Measurements from ENCODE around the gene TYMS. TPM values are rescaled to one million over a fixed set of nuclear protein-coding genes. Genes with fewer than 3 reads are reported as not detected.
"Not testable (repeated sequence)": the region's sequence is repeated elsewhere in the genome, so short reads cannot be mapped to it uniquely, and the experiment has no call there.

Gene TYMS
- total and polyA plus RNA-seq, 3 donors from 2014 or later = 22.7 to 136 (median 24.4) TPM

- Histone ChIP-seq H3K4me3 (no peak overlapping the region), H3K4me1 (no peaks in the 10 kb centered on the region), H3K27ac (no peak overlapping the region), H3K27me3 (no peaks in the 10 kb centered on the region), H3K9me3 (no peaks in the 10 kb centered on the region), H3K36me3 (ENCODE audit: low read depth, missing control alignments) (no peaks in the 10 kb centered on the region)
- TF ChIP-seq CTCF (IDR thresholded peaks at IDR 0.05) = no peak
- TF ChIP-seq POLR2A (IDR thresholded peaks at IDR 0.05) = no peak
- intact Hi-C loops (cut with DNase I; ENCODE audit: low total_unique reads) = no loop called here
- DNase-seq = no peak
- WGBS, 2 donors = 95 to 100% methylated on average over 4 of the region's 4 CpGs
Observed at GRCh38 chr18:679516-679915, 22.1 kb downstream of the TYMS start.

DNA sequence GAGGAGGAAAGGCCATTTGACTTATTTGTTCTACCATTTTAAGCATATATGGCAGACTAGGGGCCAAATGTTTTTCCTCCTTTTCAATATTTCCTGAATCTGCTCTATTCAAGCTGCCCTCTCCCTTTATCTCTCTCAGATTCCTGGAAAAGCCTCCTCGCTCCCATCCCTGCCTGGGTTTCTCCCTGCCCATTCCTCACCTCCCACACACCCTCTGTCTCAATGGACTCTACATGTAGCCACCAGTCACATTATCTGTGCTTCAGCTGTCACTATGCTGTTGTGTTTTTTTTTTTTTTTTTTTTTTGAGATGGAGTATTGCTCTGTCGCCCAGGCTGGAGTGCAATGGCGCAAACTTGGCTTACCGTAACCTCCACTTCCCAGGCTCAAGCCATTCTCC is 22.9 kb downstream of the TYMS start:
- intact Hi-C loops (cut with DNase I; ENCODE audit: low total_unique reads) = no loop called here
- Histone ChIP-seq H3K9me3 (no peaks in the 10 kb centered on the region), H3K4me3 (no peak overlapping the region), H3K4me1 (no peaks in the 10 kb centered on the region), H3K36me3 (ENCODE audit: low read depth, missing control alignments) (no peaks in the 10 kb centered on the region), H3K27ac (no peak overlapping the region), H3K27me3 (no peaks in the 10 kb centered on the region)
- no peak for TF ChIP-seq POLR2A (IDR thresholded peaks at IDR 0.05)
- no peak for TF ChIP-seq CTCF (IDR thresholded peaks at IDR 0.05)
- DNase-seq = no peak
- 88 to 92% methylated on average over 4 of the region's 4 CpGs for WGBS, 2 donors

DNA sequence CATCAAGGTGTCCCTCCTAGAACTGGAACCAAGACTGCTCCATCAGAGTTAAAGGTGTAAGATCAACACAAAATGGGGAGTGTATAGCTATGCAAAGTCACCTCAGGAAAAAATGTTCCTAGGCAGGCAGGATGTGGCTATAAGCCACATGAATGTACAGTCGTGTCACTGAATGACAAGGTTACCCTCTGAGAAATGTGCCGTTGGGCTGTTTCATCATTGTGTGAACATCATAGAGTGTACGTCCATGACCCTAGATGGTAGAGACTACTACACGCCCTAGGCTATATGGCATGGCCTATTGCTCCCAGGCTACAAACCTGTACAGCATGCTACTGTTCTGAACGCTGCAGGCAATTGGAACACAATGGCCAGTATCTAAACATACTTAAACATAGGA is 24.5 kb downstream of the TYMS start:
- no peaks in the 10 kb centered on the region for H3K9me3 ChIP-seq
- H3K4me1 ChIP-seq = no peaks in the 10 kb centered on the region
- no peaks in the 10 kb centered on the region for H3K36me3 ChIP-seq (ENCODE audit: low read depth, missing control alignments)
- WGBS, 2 donors = 85 to 89% methylated on average over 5 of the region's 5 CpGs
- no peak overlapping the region for H3K27ac ChIP-seq
- intact Hi-C loops (cut with DNase I; ENCODE audit: low total_unique reads) = no loop called here
- no peak for TF ChIP-seq POLR2A (IDR thresholded peaks at IDR 0.05)
- no peak for TF ChIP-seq CTCF (IDR thresholded peaks at IDR 0.05)
- no peak overlapping the region for H3K4me3 ChIP-seq
- DNase-seq = no peak
- H3K27me3 ChIP-seq = no peaks in the 10 kb centered on the region

- intact Hi-C loops (cut with DNase I; ENCODE audit: low total_unique reads); DNase-seq; H3K27ac ChIP-seq; H3K27me3 ChIP-seq; H3K9me3 ChIP-seq; H3K36me3 ChIP-seq (ENCODE audit: low read depth, missing control alignments); H3K4me1 ChIP-seq; H3K4me3 ChIP-seq: not testable (repeated sequence)
- WGBS, 2 donors = 94 to 95% methylated on average over 9 of the region's 9 CpGs
Observed at GRCh38 chr18:682416-682815, 25.0 kb downstream of the TYMS start.

DNA sequence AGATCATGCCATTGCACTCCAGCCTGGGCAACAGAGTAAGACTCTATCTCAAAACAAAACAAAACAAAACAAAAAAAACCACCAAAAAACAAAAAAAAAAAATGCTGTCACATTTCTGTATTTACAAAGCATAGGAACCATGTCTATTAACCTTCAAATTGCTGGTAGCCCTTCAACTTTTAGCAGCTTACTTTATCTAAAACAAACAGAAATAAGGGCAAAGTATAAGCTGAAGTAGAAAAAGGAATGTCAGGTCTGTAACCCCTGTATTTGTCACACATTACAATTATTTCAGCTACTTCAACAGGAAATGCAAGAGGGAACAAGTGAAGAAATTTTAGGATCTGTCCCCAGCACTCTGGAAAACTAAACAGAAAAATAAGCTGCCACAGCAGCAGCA is 25.4 kb downstream of the TYMS start:
- no peaks in the 10 kb centered on the region for H3K4me1 ChIP-seq
- no peaks in the 10 kb centered on the region for H3K9me3 ChIP-seq
- no peaks in the 10 kb centered on the region for H3K27me3 ChIP-seq
- no peak for DNase-seq
- no peak overlapping the region for H3K4me3 ChIP-seq
- H3K27ac ChIP-seq = no peak overlapping the region
- H3K36me3 ChIP-seq (ENCODE audit: low read depth, missing control alignments) = no peaks in the 10 kb centered on the region
- TF ChIP-seq CTCF (IDR thresholded peaks at IDR 0.05) = no peak
- TF ChIP-seq POLR2A (IDR thresholded peaks at IDR 0.05) = no peak
- intact Hi-C loops (cut with DNase I; ENCODE audit: low total_unique reads) = no loop called here
